Transverse colon (tissue), 4 donors: ENCODE results near the gene KCNRG.

ENCODE experiments used
- EP300 ChIP-seq: sonication (generic); formaldehyde crosslinking; IDR thresholded peaks from one replicate; pipeline ENCODE4 v1.6.1; 2017; ENCODE audit warnings: antibody characterized with exemption, low read depth
- POLR2A ChIP-seq: fragments of 450-650 bp; IDR thresholded peaks from one replicate; pipeline ENCODE4 v1.6.1; 2016; ENCODE audit warnings: antibody characterized with exemption, mild to moderate bottlenecking, moderate library complexity
- POLR2AphosphoS5 ChIP-seq, 3 donors: sonication (generic); formaldehyde crosslinking; IDR thresholded peaks; one replicate each; pipeline ENCODE4 v1.6.1; 2016; ENCODE audit warnings: antibody characterized with exemption in 3 of 3
- TF ChIP-seq, protein P1 (sequence below), 5 experiments: fragments of 200-600 bp in 3 of 5; fragments of 450-650 bp in 2 of 5; sonication (generic) in 3 of 5; IDR thresholded peaks; 1 replicate in 2 of 5; 2 replicates in 3 of 5; pipeline ENCODE4 v1.5.1; 2016 to 2017; ENCODE audit warnings: antibody characterized with exemption in 5 of 5, inconsistent platforms in 3 of 5, mild to moderate bottlenecking in 2 of 5, moderate library complexity in 1 of 5

GRCh38 chr13:49972709-49973108 is 42.5 kb upstream of the KCNRG start:
- TF ChIP-seq POLR2AphosphoS5 (IDR thresholded peaks at IDR 0.05) (no peak), EP300 (no peak), POLR2A (no peak)
- TF ChIP-seq, protein P1, sequence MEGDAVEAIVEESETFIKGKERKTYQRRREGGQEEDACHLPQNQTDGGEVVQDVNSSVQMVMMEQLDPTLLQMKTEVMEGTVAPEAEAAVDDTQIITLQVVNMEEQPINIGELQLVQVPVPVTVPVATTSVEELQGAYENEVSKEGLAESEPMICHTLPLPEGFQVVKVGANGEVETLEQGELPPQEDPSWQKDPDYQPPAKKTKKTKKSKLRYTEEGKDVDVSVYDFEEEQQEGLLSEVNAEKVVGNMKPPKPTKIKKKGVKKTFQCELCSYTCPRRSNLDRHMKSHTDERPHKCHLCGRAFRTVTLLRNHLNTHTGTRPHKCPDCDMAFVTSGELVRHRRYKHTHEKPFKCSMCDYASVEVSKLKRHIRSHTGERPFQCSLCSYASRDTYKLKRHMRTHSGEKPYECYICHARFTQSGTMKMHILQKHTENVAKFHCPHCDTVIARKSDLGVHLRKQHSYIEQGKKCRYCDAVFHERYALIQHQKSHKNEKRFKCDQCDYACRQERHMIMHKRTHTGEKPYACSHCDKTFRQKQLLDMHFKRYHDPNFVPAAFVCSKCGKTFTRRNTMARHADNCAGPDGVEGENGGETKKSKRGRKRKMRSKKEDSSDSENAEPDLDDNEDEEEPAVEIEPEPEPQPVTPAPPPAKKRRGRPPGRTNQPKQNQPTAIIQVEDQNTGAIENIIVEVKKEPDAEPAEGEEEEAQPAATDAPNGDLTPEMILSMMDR (IDR thresholded peaks at IDR 0.05), result no peak
